Neural cell (in vitro differentiated cells): ENCODE results near the gene CRYBB2. TPM values are rescaled to one million over a fixed set of nuclear protein-coding genes. Genes with fewer than 3 reads are reported as not detected.

Source experiments
- polyA plus RNA-seq: library from polyadenylated mRNA; depleted of rRNA; stranded (reverse); fragments of >200 nt; gene quantifications from 2 replicates; pipeline ENCODE4 v1.2.3, GENCODE V29; 2014
- small RNA-seq, 3 experiments: library from RNA; depleted of rRNA; stranded (forward); fragments of <200 nt; gene quantifications; one replicate each; pipeline ENCODE3, GENCODE V24; 2012

CRYBB2 gene
- polyA plus RNA-seq, 1 donor from 2014 or later: not detected

Small RNA genes lying within 50 kb of the gene (small RNA-seq; reads per million reads assigned to genes)
- gene Z99916.2: 0 reads per million in 3 experiments

Other genes starting within 250 kb of the CRYBB2 start
- not detected in 2 replicates for gene CRYBB3, start 19.8 kb upstream of the CRYBB2 start, polyA plus RNA-seq